OCI-LY7 (cell line): Measurements from ENCODE around the gene TMEM156.

Source experiments
- CTCF ChIP-seq: fragments of 200-600 bp; sonication (generic); conservative IDR thresholded peaks from 2 replicates; pipeline ENCODE4 v1.5.1; 2014; ENCODE audit warnings: mild to moderate bottlenecking, antibody characterized with exemption, low read length, moderate library complexity, mixed read lengths
- EZH2phosphoT487 ChIP-seq: fragments of 200-600 bp; sonication (generic); IDR thresholded peaks from 2 replicates; pipeline ENCODE4 v1.6.1; 2018; ENCODE audit warnings: low read depth, borderline replicate concordance, mild to moderate bottlenecking, mixed run types, antibody characterized with exemption, low read length, moderate library complexity, mixed read lengths

DNA sequence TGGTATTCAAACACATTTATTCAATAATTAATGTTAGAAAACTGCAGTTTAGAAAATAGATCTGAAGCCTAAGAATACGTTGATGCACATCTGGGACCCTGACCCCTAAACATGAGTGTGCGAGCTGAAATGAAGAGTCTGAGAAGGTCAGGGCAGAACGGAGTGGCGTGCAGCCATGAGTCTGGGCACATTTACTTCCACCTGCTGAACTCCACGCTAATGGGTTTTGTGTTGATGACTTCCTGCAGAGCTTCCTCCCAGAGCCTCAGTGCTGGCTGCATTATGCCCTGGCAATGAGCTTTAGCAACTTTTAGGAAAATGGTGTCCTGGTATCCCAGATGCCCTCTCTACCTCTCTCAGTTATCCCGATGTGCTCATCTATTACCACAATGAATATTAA lies 111.5 kb downstream of the TMEM156 start:
- TF ChIP-seq CTCF (no peak), EZH2phosphoT487 (no peak)
